Suprapubic skin (tissue), 3 donors: ENCODE measurements around the gene DGCR6L.
"Not testable (repeated sequence)": the region's sequence is repeated elsewhere in the genome, so short reads cannot be mapped to it uniquely, and the experiment has no call there.

ENCODE experiments used
- CTCF ChIP-seq, 2 donors: fragments of 200-600 bp in 1 of 2; fragments of 450-650 bp in 1 of 2; sonication (generic) in 1 of 2; IDR thresholded peaks; one replicate each; pipeline ENCODE4 v1.5.1; 2016 to 2019; ENCODE audit warnings: antibody characterized with exemption in 2 of 2, mild to moderate bottlenecking in 1 of 2, moderate library complexity in 1 of 2
- POLR2A ChIP-seq, 2 donors: fragments of 450-650 bp; IDR thresholded peaks; one replicate each; pipeline ENCODE4 v1.6.1; 2017; ENCODE audit warnings: antibody characterized with exemption in 2 of 2, mild to moderate bottlenecking in 2 of 2, moderate library complexity in 2 of 2

DNA sequence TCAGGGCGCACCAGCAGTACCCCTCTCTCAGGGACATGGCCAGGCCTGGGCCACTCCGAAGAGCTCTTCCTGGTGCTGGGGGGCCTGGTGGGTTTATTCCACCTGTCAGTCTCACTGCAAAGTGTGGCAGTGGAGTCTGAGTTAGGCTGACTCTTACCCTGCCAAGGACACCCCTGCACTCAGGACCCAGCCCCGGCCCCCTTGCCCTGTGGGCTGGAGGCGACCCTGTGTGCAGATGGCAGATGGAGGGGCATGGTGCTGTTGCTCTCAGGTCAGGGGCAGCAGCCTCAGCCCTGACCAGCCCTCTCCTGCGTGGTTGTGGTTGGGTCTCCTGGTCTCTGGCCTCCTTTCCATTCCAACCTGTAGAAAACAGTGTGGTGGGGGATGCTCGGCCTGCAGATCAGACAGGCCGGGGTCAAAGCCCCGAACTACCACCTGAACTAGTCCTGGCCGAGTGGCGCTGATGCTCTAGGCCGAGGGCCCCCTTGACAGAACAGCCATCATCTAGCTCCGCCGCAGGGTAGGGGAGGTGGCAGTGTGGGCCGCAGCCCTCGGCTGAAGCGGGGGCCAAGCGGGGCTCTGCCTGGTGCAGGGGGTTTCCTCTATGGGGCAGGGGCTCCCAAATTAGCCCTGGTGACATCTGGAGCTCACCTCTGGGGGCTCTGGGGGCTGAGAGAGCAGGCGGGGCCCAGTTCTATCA is 41.8 kb downstream of the DGCR6L start:
- TF ChIP-seq CTCF, POLR2A (IDR thresholded peaks at IDR 0.05): not testable (repeated sequence)
